Liver (tissue), 9 donors: ENCODE results near the gene SLC5A3. TPM values are rescaled to one million over a fixed set of nuclear protein-coding genes. Genes with fewer than 3 reads are reported as not detected.

Experiments used
- DNase-seq: peaks from one replicate; pipeline ENCODE4 v3.0.0-alpha.2; 2017; ENCODE audit warnings: low spot score
- H3K27ac ChIP-seq, 2 donors: one replicate each; pipeline ENCODE4 v1.7.0; 2013; ENCODE audit warnings: inconsistent platforms in 2 of 2, low read length in 2 of 2, control low read depth in 1 of 2, low read depth in 1 of 2, mild to moderate bottlenecking in 1 of 2
- H3K27me3 ChIP-seq, 4 donors: one replicate each; pipeline versions ENCODE4 v1.6.1 to v1.7.0; 2013; ENCODE audit warnings: low read length in 3 of 4, inconsistent platforms in 1 of 4, mild to moderate bottlenecking in 1 of 4, moderate library complexity in 1 of 4; ENCODE audit not compliant: control insufficient read depth in 4 of 4, insufficient read depth in 4 of 4
- H3K36me3 ChIP-seq, 4 donors: one replicate each; pipeline versions ENCODE4 v1.6.1 to v1.7.0; 2013; ENCODE audit warnings: low read length in 3 of 4, mild to moderate bottlenecking in 3 of 4, low read depth in 1 of 4, moderate library complexity in 1 of 4; ENCODE audit not compliant: control insufficient read depth in 4 of 4, insufficient read depth in 3 of 4
- H3K4me1 ChIP-seq, 4 donors: one replicate each; pipeline versions ENCODE4 v1.6.1 to v1.7.0; 2013; ENCODE audit warnings: low read length in 3 of 4, mild to moderate bottlenecking in 3 of 4, moderate library complexity in 1 of 4; ENCODE audit not compliant: control insufficient read depth in 4 of 4, insufficient read depth in 4 of 4
- H3K4me3 ChIP-seq, 3 donors: one replicate each; pipeline versions ENCODE4 v1.6.1 to v1.7.0; 2013; ENCODE audit warnings: low read length in 3 of 3, control low read depth in 1 of 3, low read depth in 1 of 3, mild to moderate bottlenecking in 1 of 3
- H3K9ac ChIP-seq, 2 donors: one replicate each; pipeline ENCODE4 v1.7.0; 2013; ENCODE audit warnings: low read length in 2 of 2, mild to moderate bottlenecking in 2 of 2, moderate library complexity in 2 of 2, control low read depth in 1 of 2, low read depth in 1 of 2
- H3K9me3 ChIP-seq, 4 donors: one replicate each; pipeline versions ENCODE4 v1.6.1 to v1.7.0; 2013; ENCODE audit warnings: low read length in 3 of 4; ENCODE audit not compliant: control insufficient read depth in 4 of 4
- EGR1 ChIP-seq, 2 donors: IDR thresholded peaks; 2 replicates each; pipeline ENCODE4 v1.6.1; 2016 to 2018; ENCODE audit warnings: antibody characterized with exemption in 2 of 2, low read depth in 2 of 2
- FOXA1 ChIP-seq: IDR thresholded peaks from 2 replicates; pipeline ENCODE4 v1.6.1; 2016; ENCODE audit warnings: antibody characterized with exemption
- FOXA2 ChIP-seq: IDR thresholded peaks from 2 replicates; pipeline ENCODE4 v1.6.1; 2016; ENCODE audit warnings: antibody characterized with exemption
- GABPA ChIP-seq, 2 donors: IDR thresholded peaks in 1 of 2; conservative IDR thresholded peaks in 1 of 2; 2 replicates each; pipeline ENCODE4 v1.6.1; 2016; ENCODE audit warnings: antibody characterized with exemption in 2 of 2, mild to moderate bottlenecking in 1 of 2, moderate library complexity in 1 of 2
- HNF4A ChIP-seq, 2 donors: conservative IDR thresholded peaks; 2 replicates each; pipeline ENCODE4 v1.6.1; 2016; ENCODE audit warnings: antibody characterized with exemption in 2 of 2, mild to moderate bottlenecking in 2 of 2
- HNF4G ChIP-seq: IDR thresholded peaks from 2 replicates; pipeline ENCODE4 v1.6.1; 2016; ENCODE audit warnings: antibody characterized with exemption
- JUND ChIP-seq, 2 donors: IDR thresholded peaks; 2 replicates each; pipeline ENCODE4 v1.6.1; 2016; ENCODE audit warnings: antibody characterized with exemption in 2 of 2
- NR2F2 ChIP-seq: IDR thresholded peaks from 2 replicates; pipeline ENCODE4 v1.6.1; 2016; ENCODE audit warnings: antibody characterized with exemption
- RAD21 ChIP-seq, 2 donors: IDR thresholded peaks; 2 replicates each; pipeline ENCODE4 v1.6.1; 2016; ENCODE audit warnings: antibody characterized with exemption in 2 of 2, mild to moderate bottlenecking in 2 of 2
- RXRA ChIP-seq, 2 donors: IDR thresholded peaks; 2 replicates each; pipeline ENCODE4 v1.6.1; 2017 to 2018; ENCODE audit warnings: antibody characterized with exemption in 2 of 2, mild to moderate bottlenecking in 1 of 2
- SP1 ChIP-seq: IDR thresholded peaks from 2 replicates; pipeline ENCODE4 v1.6.1; 2018; ENCODE audit warnings: antibody characterized with exemption, mild to moderate bottlenecking
- TAF1 ChIP-seq: conservative IDR thresholded peaks from 2 replicates; pipeline ENCODE4 v1.6.1; 2016; ENCODE audit warnings: antibody characterized with exemption, mild to moderate bottlenecking
- YY1 ChIP-seq: IDR thresholded peaks from 2 replicates; pipeline ENCODE4 v1.6.1; 2016; ENCODE audit warnings: antibody characterized with exemption, mild to moderate bottlenecking
- WGBS: extraction: QIAGEN DNeasy Blood & Tissue Kit; methylation state at CpG from one replicate; pipeline ENCODE4 v1.1.7; 2013; 5-methylcytosine and 5-hydroxymethylcytosine counted together
- polyA plus RNA-seq, 2 donors: library from polyadenylated mRNA; stranded (reverse) in 1 of 2; unstranded in 1 of 2; fragments of 200-250 nt in 1 of 2; fragments of >200 nt in 1 of 2; fragmentation: Nextera tagmentation in 1 of 2; extraction: Ambion mirVana in 1 of 2; gene quantifications; one replicate each; pipeline versions ENCODE4 v1.2.1 to v1.2.3, GENCODE V29; 2013 to 2015
- total RNA-seq, 2 donors: library from RNA; depleted of rRNA; stranded (reverse); fragments of >200 nt; gene quantifications; one replicate each; pipeline ENCODE4 v1.2.3, GENCODE V29; 2014
- TF ChIP-seq, protein P1 (sequence below): IDR thresholded peaks from 2 replicates; pipeline ENCODE4 v1.6.1; 2016; ENCODE audit warnings: antibody characterized with exemption
- TF ChIP-seq, protein P2 (sequence below): fragments of 150-350 bp; IDR thresholded peaks from 2 replicates; pipeline ENCODE4 v1.5.1; 2017; ENCODE audit warnings: improper control_type of control experiment, low read depth, low read length; ENCODE audit not compliant: missing input control
- TF ChIP-seq, protein P3 (sequence below): IDR thresholded peaks from 2 replicates; pipeline ENCODE4 v1.6.1; 2016; ENCODE audit warnings: antibody characterized with exemption
- TF ChIP-seq, protein P4 (sequence below): IDR thresholded peaks from 2 replicates; pipeline ENCODE4 v1.6.1; 2016; ENCODE audit warnings: antibody characterized with exemption
- TF ChIP-seq, protein P5 (sequence below): IDR thresholded peaks from 2 replicates; pipeline ENCODE4 v1.6.1; 2016; ENCODE audit warnings: antibody characterized with exemption, mild to moderate bottlenecking
- donor health status: healthy.
- donor health status: healthy.
- donor health status: healthy.
- donor health status: healthy.
- donor health status: healthy.

SLC5A3 gene
- total and polyA plus RNA-seq, 4 donors = 1.5 to 16.6 (median 8.1) TPM

DNA sequence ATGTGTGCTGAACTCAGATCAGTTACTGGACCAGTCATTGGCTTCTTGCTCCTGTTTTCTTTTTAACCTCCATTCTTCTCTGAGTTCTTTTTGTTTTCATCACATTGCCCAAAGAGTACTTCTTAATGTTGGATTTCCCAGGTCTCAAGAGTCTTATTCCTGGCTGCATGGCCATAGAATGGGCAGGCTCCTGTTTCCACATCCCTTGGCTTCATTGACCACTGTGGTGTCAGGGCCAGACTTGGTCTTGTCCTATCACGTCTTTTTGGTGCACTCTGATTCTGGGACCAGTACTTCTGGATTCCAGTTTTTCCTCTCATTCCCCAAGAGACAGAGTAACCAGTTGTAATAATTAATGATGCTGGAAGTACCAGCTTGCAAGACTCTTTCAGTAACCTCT lies 41.8 kb downstream of the SLC5A3 start:
- H3K4me3 ChIP-seq = no peak overlapping the region
- DNase-seq = no peak
- H3K36me3 ChIP-seq = no peaks in the 10 kb centered on the region
- H3K9ac ChIP-seq = no peak overlapping the region
- no peaks in the 10 kb centered on the region for H3K9me3 ChIP-seq
- peaks cover 2 to 22% (median 9%) of the 10 kb centered on the region in 4 donors for H3K4me1 ChIP-seq
- H3K27ac ChIP-seq = no peak overlapping the region
- 93% methylated on average over 1 of the region's 1 CpG for WGBS
- no peaks in the 10 kb centered on the region for H3K27me3 ChIP-seq
- TF ChIP-seq JUND (IDR thresholded peaks at IDR 0.05) = no peak
- TF ChIP-seq HNF4G = no peak
- no peak for TF ChIP-seq EGR1 (IDR thresholded peaks at IDR 0.05; ENCODE audit: low read depth in 2 of 2)
- TF ChIP-seq RXRA (IDR thresholded peaks at IDR 0.05) = no peak
- TF ChIP-seq, protein P1, sequence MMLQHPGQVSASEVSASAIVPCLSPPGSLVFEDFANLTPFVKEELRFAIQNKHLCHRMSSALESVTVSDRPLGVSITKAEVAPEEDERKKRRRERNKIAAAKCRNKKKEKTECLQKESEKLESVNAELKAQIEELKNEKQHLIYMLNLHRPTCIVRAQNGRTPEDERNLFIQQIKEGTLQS = no peak
- TF ChIP-seq RAD21 (IDR thresholded peaks at IDR 0.05) = no peak
- TF ChIP-seq, protein P2, sequence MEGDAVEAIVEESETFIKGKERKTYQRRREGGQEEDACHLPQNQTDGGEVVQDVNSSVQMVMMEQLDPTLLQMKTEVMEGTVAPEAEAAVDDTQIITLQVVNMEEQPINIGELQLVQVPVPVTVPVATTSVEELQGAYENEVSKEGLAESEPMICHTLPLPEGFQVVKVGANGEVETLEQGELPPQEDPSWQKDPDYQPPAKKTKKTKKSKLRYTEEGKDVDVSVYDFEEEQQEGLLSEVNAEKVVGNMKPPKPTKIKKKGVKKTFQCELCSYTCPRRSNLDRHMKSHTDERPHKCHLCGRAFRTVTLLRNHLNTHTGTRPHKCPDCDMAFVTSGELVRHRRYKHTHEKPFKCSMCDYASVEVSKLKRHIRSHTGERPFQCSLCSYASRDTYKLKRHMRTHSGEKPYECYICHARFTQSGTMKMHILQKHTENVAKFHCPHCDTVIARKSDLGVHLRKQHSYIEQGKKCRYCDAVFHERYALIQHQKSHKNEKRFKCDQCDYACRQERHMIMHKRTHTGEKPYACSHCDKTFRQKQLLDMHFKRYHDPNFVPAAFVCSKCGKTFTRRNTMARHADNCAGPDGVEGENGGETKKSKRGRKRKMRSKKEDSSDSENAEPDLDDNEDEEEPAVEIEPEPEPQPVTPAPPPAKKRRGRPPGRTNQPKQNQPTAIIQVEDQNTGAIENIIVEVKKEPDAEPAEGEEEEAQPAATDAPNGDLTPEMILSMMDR = no peak
- TF ChIP-seq NR2F2 = no peak
- TF ChIP-seq, protein P3, sequence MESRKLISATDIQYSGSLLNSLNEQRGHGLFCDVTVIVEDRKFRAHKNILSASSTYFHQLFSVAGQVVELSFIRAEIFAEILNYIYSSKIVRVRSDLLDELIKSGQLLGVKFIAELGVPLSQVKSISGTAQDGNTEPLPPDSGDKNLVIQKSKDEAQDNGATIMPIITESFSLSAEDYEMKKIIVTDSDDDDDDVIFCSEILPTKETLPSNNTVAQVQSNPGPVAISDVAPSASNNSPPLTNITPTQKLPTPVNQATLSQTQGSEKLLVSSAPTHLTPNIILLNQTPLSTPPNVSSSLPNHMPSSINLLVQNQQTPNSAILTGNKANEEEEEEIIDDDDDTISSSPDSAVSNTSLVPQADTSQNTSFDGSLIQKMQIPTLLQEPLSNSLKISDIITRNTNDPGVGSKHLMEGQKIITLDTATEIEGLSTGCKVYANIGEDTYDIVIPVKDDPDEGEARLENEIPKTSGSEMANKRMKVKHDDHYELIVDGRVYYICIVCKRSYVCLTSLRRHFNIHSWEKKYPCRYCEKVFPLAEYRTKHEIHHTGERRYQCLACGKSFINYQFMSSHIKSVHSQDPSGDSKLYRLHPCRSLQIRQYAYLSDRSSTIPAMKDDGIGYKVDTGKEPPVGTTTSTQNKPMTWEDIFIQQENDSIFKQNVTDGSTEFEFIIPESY = no peak
- no peak for TF ChIP-seq HNF4A (conservative IDR thresholded peaks at IDR 0.05)
- TF ChIP-seq TAF1 = no peak
- no peak for TF ChIP-seq FOXA2
- TF ChIP-seq YY1 = no peak
- TF ChIP-seq GABPA (IDR thresholded peaks at IDR 0.05 in 1 of 2, conservative IDR thresholded peaks at IDR 0.05 in 1 of 2) = no peak
- TF ChIP-seq SP1 = no peak
- TF ChIP-seq FOXA1 = no peak
- TF ChIP-seq, protein P4, sequence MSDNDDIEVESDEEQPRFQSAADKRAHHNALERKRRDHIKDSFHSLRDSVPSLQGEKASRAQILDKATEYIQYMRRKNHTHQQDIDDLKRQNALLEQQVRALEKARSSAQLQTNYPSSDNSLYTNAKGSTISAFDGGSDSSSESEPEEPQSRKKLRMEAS = no peak
- TF ChIP-seq, protein P5, sequence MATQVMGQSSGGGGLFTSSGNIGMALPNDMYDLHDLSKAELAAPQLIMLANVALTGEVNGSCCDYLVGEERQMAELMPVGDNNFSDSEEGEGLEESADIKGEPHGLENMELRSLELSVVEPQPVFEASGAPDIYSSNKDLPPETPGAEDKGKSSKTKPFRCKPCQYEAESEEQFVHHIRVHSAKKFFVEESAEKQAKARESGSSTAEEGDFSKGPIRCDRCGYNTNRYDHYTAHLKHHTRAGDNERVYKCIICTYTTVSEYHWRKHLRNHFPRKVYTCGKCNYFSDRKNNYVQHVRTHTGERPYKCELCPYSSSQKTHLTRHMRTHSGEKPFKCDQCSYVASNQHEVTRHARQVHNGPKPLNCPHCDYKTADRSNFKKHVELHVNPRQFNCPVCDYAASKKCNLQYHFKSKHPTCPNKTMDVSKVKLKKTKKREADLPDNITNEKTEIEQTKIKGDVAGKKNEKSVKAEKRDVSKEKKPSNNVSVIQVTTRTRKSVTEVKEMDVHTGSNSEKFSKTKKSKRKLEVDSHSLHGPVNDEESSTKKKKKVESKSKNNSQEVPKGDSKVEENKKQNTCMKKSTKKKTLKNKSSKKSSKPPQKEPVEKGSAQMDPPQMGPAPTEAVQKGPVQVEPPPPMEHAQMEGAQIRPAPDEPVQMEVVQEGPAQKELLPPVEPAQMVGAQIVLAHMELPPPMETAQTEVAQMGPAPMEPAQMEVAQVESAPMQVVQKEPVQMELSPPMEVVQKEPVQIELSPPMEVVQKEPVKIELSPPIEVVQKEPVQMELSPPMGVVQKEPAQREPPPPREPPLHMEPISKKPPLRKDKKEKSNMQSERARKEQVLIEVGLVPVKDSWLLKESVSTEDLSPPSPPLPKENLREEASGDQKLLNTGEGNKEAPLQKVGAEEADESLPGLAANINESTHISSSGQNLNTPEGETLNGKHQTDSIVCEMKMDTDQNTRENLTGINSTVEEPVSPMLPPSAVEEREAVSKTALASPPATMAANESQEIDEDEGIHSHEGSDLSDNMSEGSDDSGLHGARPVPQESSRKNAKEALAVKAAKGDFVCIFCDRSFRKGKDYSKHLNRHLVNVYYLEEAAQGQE = no peak
